ENCODE measurements around the gene GINS1.

- no peak for TF ChIP-seq FOXM1 (IDR thresholded peaks at IDR 0.05; ENCODE audit: borderline replicate concordance, low read depth)
- no peak for TF ChIP-seq TAF1 (IDR thresholded peaks at IDR 0.05; ENCODE audit: low read depth)
Measured at GRCh38 chr20:25491446-25492038, 84.1 kb downstream of the GINS1 start.

All from Ishikawa (cell line).